ENCODE measurements around the gene ZKSCAN8.
A peak's percentile ranks its signal among the peaks of the same experiment; 100 is the strongest.

GRCh38 chr6:28141500-28142329, at the start of gene ZKSCAN8:
- peak; percentile 85 for TF ChIP-seq POLR2AphosphoS5 (IDR thresholded peaks at IDR 0.05; ENCODE audit: borderline replicate concordance, low read depth, low read length)
- TF ChIP-seq EZH2 (IDR thresholded peaks at IDR 0.05) = no peak

Measured in SK-N-MC (cell line).